ENCODE measurements around the gene GLCCI1.
"Not testable (repeated sequence)": the region's sequence is repeated elsewhere in the genome, so short reads cannot be mapped to it uniquely, and the experiment has no call there.

The GLCCI1 gene

GRCh38 chr7:7989616-7990440, 21.2 kb downstream of the GLCCI1 start:
- no peak for DNase-seq (ENCODE audit: low spot score)

- DNase-seq (ENCODE audit: low spot score) = no peak
Measured at GRCh38 chr7:7990441-7990761, 21.8 kb downstream of the GLCCI1 start.

GRCh38 chr7:7992506-7992905, 23.9 kb downstream of the GLCCI1 start:
- no peak for DNase-seq (ENCODE audit: low spot score)

- DNase-seq (ENCODE audit: low spot score) = not testable (repeated sequence)
Measured at GRCh38 chr7:7995348-7995747, 26.8 kb downstream of the GLCCI1 start.

GRCh38 chr7:7996568-7996967, 28.0 kb downstream of the GLCCI1 start:
- DNase-seq (ENCODE audit: low spot score) = no peak

- no peak for DNase-seq (ENCODE audit: low spot score)
Measured at GRCh38 chr7:8000315-8000941, 31.8 kb downstream of the GLCCI1 start.

- DNase-seq (ENCODE audit: low spot score) = no peak
Measured at GRCh38 chr7:8003077-8003476, 34.5 kb downstream of the GLCCI1 start.

- no peak for DNase-seq (ENCODE audit: low spot score)
Measured at GRCh38 chr7:8005279-8005678, 36.7 kb downstream of the GLCCI1 start.

- DNase-seq (ENCODE audit: low spot score) = no peak
Measured at GRCh38 chr7:8014399-8014798, 45.8 kb downstream of the GLCCI1 start.

GRCh38 chr7:8015100-8015745, 46.6 kb downstream of the GLCCI1 start:
- DNase-seq (ENCODE audit: low spot score) = peak; percentile 45

- DNase-seq (ENCODE audit: low spot score) = no peak
Measured at GRCh38 chr7:8015746-8016120, 47.1 kb downstream of the GLCCI1 start.

GRCh38 chr7:8017423-8017822, 48.8 kb downstream of the GLCCI1 start:
- no peak for DNase-seq (ENCODE audit: low spot score)

GRCh38 chr7:8018961-8019360, 50.4 kb downstream of the GLCCI1 start:
- no peak for DNase-seq (ENCODE audit: low spot score)

- no peak for DNase-seq (ENCODE audit: low spot score)
Measured at GRCh38 chr7:8022628-8023027, 54.0 kb downstream of the GLCCI1 start.

GRCh38 chr7:8035192-8035591, 66.6 kb downstream of the GLCCI1 start:
- DNase-seq (ENCODE audit: low spot score) = no peak

- DNase-seq (ENCODE audit: low spot score) = peak; percentile 41
Measured at GRCh38 chr7:8035647-8036518, 67.3 kb downstream of the GLCCI1 start.

GRCh38 chr7:8037151-8037550, 68.6 kb downstream of the GLCCI1 start:
- no peak for DNase-seq (ENCODE audit: low spot score)

- no peak for DNase-seq (ENCODE audit: low spot score)
Measured at GRCh38 chr7:8040768-8041369, 72.3 kb downstream of the GLCCI1 start.

- DNase-seq (ENCODE audit: low spot score) = no peak
Measured at GRCh38 chr7:8042796-8043535, 74.4 kb downstream of the GLCCI1 start.

- no peak for DNase-seq (ENCODE audit: low spot score)
Measured at GRCh38 chr7:8044761-8045430, 76.3 kb downstream of the GLCCI1 start.

- not testable (repeated sequence) for DNase-seq (ENCODE audit: low spot score)
Measured at GRCh38 chr7:8048067-8048466, 79.5 kb downstream of the GLCCI1 start.
